ENCODE measurements around the gene GALNT3. TPM values are rescaled to one million over a fixed set of nuclear protein-coding genes. Genes with fewer than 3 reads are reported as not detected.
A peak's percentile ranks its signal among the peaks of the same experiment; 100 is the strongest.

GALNT3 gene
- total and polyA plus RNA-seq, 11 donors, result 0.08 to 1.2 (median 0.16) TPM; not detected in 4

DNA sequence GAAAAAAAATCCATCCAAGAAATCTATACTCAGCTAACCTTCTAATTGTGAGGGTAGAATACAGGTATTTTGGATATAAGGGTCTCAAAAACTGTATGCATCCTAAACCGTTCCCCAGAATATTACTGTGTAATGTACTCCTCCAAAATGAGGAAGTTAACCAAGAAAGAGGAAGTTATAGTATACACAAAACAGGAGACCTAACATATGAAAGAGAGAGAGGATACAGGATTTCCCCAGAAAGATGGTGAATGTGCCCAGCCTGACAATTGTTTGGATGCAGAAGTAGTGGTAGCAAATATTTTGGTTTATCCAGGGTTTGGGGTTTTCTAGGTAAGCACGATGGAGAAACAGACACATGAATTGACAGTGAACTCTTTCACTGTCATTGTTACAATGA, 50.6 kb downstream of the GALNT3 start:
- no peak for DNase-seq

GRCh38 chr2:165725421-165725820, 68.6 kb downstream of the GALNT3 start:
- ATAC-seq, result no peak
- H3K4me1 ChIP-seq, result peaks cover 0 to 3% (median 0%) of the 10 kb centered on the region in 12 donors
- intact Hi-C loops (cut with DNase I), result no loop called here

More for the DNA sequence above, 50.6 kb downstream of the GALNT3 start:
- peaks cover 0 to 7% (median 0%) of the 10 kb centered on the region in 12 donors for H3K9me3 ChIP-seq
- H3K27me3 ChIP-seq, result no peaks in the 10 kb centered on the region
- H3K4me3 ChIP-seq, result no peak overlapping the region
- TF ChIP-seq, protein P1, sequence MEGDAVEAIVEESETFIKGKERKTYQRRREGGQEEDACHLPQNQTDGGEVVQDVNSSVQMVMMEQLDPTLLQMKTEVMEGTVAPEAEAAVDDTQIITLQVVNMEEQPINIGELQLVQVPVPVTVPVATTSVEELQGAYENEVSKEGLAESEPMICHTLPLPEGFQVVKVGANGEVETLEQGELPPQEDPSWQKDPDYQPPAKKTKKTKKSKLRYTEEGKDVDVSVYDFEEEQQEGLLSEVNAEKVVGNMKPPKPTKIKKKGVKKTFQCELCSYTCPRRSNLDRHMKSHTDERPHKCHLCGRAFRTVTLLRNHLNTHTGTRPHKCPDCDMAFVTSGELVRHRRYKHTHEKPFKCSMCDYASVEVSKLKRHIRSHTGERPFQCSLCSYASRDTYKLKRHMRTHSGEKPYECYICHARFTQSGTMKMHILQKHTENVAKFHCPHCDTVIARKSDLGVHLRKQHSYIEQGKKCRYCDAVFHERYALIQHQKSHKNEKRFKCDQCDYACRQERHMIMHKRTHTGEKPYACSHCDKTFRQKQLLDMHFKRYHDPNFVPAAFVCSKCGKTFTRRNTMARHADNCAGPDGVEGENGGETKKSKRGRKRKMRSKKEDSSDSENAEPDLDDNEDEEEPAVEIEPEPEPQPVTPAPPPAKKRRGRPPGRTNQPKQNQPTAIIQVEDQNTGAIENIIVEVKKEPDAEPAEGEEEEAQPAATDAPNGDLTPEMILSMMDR (IDR thresholded peaks at IDR 0.05), result no peak
- TF ChIP-seq POLR2A (IDR thresholded peaks at IDR 0.05), result no peak
- H3K27ac ChIP-seq, result no peak overlapping the region
- no peaks in the 10 kb centered on the region for H3K36me3 ChIP-seq
- 71 to 79% (median 76%) methylated on average over 2 of the region's 2 CpGs for WGBS, 4 donors
- intact Hi-C loops (cut with DNase I), result no loop called here
- ATAC-seq, result peak in 1 of 4 donors; percentile 60
- H3K4me1 ChIP-seq, result no peaks in the 10 kb centered on the region

GRCh38 chr2:165720511-165720910, 73.5 kb downstream of the GALNT3 start:
- TF ChIP-seq POLR2A (IDR thresholded peaks at IDR 0.05), result no peak
- TF ChIP-seq, protein P1 (IDR thresholded peaks at IDR 0.05), result no peak
- intact Hi-C loops (cut with DNase I), result no loop called here
- no peaks in the 10 kb centered on the region for H3K9me3 ChIP-seq
- H3K36me3 ChIP-seq, result no peaks in the 10 kb centered on the region
- no peak overlapping the region for H3K27ac ChIP-seq
- DNase-seq (no peak), ATAC-seq (no peak)
- no peak overlapping the region for H3K4me3 ChIP-seq
- peaks cover 0 to 10% (median 0%) of the 10 kb centered on the region in 9 donors for H3K27me3 ChIP-seq
- peaks cover 0 to 4% (median 0%) of the 10 kb centered on the region in 12 donors for H3K4me1 ChIP-seq

More at GRCh38 chr2:165725421-165725820, 68.6 kb downstream of the GALNT3 start:
- H3K27me3 ChIP-seq, result peaks cover 0 to 10% (median 0%) of the 10 kb centered on the region in 9 donors
- TF ChIP-seq, protein P1 (IDR thresholded peaks at IDR 0.05), result no peak
- TF ChIP-seq POLR2A (IDR thresholded peaks at IDR 0.05), result no peak
- H3K4me3 ChIP-seq, result no peak overlapping the region
- H3K36me3 ChIP-seq, result no peaks in the 10 kb centered on the region
- H3K27ac ChIP-seq, result no peak overlapping the region
- no peak for DNase-seq
- H3K9me3 ChIP-seq, result peaks cover 0 to 5% (median 0%) of the 10 kb centered on the region in 12 donors

DNA sequence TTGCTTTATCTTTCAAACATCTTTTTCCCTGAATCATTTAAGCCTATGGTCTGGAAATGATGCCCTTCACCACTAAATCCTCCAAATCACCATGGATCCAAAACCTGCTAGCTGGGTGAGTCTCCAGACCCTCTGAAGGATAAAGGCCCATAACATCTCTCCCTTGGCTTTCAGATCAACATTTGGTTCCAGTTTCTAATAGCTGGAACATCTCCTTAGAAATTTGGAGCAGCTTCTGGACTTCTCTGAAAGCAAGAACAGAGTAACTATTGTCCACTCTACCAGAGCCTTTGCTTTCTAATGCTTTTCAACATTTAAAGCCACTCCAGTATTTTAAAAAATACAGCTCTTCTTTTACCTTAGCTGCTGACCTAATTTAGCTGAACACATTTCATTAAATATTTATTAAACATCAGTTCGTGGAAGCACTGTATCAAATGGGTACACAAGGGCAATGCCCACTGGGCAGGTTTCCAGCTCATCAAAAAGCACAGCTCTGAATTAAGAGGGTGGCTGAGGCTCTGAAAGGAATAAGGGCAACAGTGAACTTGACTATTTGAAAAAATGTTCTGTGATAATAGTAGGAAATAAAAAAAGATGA, 75.3 kb downstream of the GALNT3 start:
- peaks cover 0 to 4% (median 0%) of the 10 kb centered on the region in 12 donors for H3K4me1 ChIP-seq
- no peaks in the 10 kb centered on the region for H3K9me3 ChIP-seq
- ATAC-seq (no peak), DNase-seq (no peak)
- H3K36me3 ChIP-seq, result no peaks in the 10 kb centered on the region
- H3K27ac ChIP-seq, result no peak overlapping the region
- peaks cover 0 to 9% (median 0%) of the 10 kb centered on the region in 9 donors for H3K27me3 ChIP-seq
- 53 to 71% (median 67%) methylated on average over 1 of the region's 1 CpG for WGBS, 4 donors
- intact Hi-C loops (cut with DNase I), result no loop called here
- no peak overlapping the region for H3K4me3 ChIP-seq
- TF ChIP-seq, protein P1 (IDR thresholded peaks at IDR 0.05), result no peak
- no peak for TF ChIP-seq POLR2A (IDR thresholded peaks at IDR 0.05)
